Lower lobe of right lung (tissue), 2 donors: ENCODE data around the gene SASH1. TPM values are rescaled to one million over a fixed set of nuclear protein-coding genes. Genes with fewer than 3 reads are reported as not detected.

Source experiments
- ATAC-seq, 2 donors: fragments of 200-7000 bp; cut with Tn5 transposase; one replicate each; pipeline ENCODE4 v1.9.1; 2020 to 2022; ENCODE audit warnings: mild to moderate bottlenecking in 2 of 2, moderate library complexity in 2 of 2
- DNase-seq: peaks from one replicate; pipeline ENCODE4 v3.0.0-alpha.2; 2020
- H3K27ac ChIP-seq: fragments of 200-600 bp; one replicate; pipeline ENCODE4 v1.8.0; 2022
- H3K27me3 ChIP-seq: fragments of 200-600 bp; one replicate; pipeline ENCODE4 v1.8.0; 2022; ENCODE audit warnings: low read depth
- H3K36me3 ChIP-seq: fragments of 200-600 bp; one replicate; pipeline ENCODE4 v1.8.0; 2022; ENCODE audit warnings: mild to moderate bottlenecking
- H3K4me1 ChIP-seq: fragments of 200-600 bp; one replicate; pipeline ENCODE4 v1.8.0; 2022
- H3K4me3 ChIP-seq: fragments of 200-600 bp; one replicate; pipeline ENCODE4 v1.8.0; 2022; ENCODE audit warnings: mild to moderate bottlenecking
- H3K9me3 ChIP-seq: fragments of 200-600 bp; one replicate; pipeline ENCODE4 v1.8.0; 2022
- intact Hi-C: fragments of 100-400 bp; cut with DNase I; formaldehyde crosslinking; loops from one replicate; pipeline ENCODE4 v1.11.0; 2022
- total RNA-seq: library from RNA; stranded (reverse); fragmentation: NEBNext Ultra II Directional; extraction: Animal tissue kit (Norgen Biotek cat#: 25700); gene quantifications from one replicate; pipeline ENCODE4 v1.2.1, GENCODE V29; 2021
- TF ChIP-seq, protein P1 (sequence below): fragments of 200-600 bp; IDR thresholded peaks from one replicate; pipeline ENCODE4 v1.8.0; 2022; ENCODE audit warnings: antibody characterized with exemption, mild to moderate bottlenecking
- donor health status: DM: no; HTN: yes; CAD: no; lungs with severe emphysema.

Gene SASH1
- total RNA-seq, 1 donor from 2014 or later = 103 TPM

DNA sequence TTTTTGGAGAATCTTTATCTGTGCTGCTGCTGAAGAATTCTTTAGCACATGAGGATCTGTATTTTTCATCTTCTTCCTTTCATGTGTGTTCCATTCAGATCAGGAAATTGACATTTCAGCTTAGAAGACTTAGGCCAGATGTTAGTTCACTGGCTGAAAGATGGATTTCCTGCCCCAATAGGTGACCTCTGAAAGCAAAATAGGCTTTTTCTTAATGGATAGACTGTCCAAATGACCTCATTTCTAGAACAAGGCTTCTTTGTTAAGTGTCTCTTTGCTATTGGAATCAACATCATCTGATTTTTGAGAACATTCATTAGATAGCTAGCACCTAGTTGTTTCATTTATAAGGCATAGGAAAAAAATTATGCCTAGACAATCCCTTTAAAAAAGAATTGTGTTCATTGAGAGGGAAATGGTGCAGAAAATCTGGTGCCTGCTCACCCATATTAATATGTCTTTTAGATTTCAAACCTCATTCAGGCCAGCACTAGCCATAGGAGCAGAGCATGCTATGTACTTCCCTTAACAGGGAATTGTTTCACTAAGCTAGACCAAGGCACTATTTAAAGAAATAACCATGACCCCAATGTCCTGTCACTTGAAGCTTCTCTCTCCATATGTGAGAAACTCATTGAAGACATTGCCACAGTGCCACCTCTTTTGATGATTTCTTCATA lies 13.6 kb upstream of the SASH1 start:
- Histone ChIP-seq H3K4me3 (no peak overlapping the region), H3K27ac (no peak overlapping the region)
- intact Hi-C loops = no loop called here

DNA sequence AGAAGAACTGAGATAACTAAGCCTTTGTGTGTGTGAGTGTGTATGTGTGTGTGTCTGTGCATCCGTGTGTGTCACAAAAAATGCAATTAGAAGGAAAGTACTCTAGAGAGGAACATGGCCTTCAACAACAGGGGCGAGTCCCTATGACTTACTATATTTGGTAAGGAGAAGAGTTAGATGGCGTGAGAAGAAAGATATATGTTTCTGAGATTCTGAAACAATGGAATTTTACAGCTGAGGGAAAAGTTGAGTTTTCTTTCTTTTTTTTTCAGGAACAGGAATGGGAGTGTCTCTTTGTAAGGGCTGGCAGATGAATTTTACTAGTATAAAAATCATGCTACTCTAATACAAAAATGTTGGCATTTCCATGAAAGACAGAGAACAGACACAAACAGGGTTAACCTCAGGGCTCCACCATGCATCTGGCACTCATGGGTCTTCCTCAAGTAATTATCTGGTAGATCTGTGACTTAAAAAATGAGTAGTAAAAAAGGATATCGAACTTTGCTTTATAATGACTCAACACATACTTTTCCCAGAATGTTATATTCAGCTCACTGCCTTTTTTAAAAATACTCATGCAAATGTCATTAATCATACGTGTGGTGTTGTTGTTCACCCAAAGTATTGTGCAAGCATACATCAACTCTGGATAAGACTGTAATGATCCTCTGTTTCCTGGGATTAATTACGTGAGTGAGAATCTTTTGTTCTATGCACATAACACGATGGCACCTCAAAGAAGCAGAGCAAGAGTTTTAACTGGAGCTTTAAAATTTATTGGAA lies 12.8 kb upstream of the SASH1 start:
- no peak overlapping the region for H3K4me3 ChIP-seq
- no peaks in the 10 kb centered on the region for H3K36me3 ChIP-seq
- TF ChIP-seq, protein P1, sequence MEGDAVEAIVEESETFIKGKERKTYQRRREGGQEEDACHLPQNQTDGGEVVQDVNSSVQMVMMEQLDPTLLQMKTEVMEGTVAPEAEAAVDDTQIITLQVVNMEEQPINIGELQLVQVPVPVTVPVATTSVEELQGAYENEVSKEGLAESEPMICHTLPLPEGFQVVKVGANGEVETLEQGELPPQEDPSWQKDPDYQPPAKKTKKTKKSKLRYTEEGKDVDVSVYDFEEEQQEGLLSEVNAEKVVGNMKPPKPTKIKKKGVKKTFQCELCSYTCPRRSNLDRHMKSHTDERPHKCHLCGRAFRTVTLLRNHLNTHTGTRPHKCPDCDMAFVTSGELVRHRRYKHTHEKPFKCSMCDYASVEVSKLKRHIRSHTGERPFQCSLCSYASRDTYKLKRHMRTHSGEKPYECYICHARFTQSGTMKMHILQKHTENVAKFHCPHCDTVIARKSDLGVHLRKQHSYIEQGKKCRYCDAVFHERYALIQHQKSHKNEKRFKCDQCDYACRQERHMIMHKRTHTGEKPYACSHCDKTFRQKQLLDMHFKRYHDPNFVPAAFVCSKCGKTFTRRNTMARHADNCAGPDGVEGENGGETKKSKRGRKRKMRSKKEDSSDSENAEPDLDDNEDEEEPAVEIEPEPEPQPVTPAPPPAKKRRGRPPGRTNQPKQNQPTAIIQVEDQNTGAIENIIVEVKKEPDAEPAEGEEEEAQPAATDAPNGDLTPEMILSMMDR = no peak
- ATAC-seq = no peak
- H3K27ac ChIP-seq = no peak overlapping the region
- no peak for DNase-seq
- no peaks in the 10 kb centered on the region for H3K27me3 ChIP-seq
- intact Hi-C loops = no loop called here
- H3K4me1 ChIP-seq = peaks cover 14% of the 10 kb centered on the region
- H3K9me3 ChIP-seq = no peaks in the 10 kb centered on the region

More for the DNA sequence above, 13.6 kb upstream of the SASH1 start:
- H3K36me3 ChIP-seq = no peaks in the 10 kb centered on the region
- no peaks in the 10 kb centered on the region for H3K27me3 ChIP-seq
- TF ChIP-seq, protein P1 = no peak
- no peaks in the 10 kb centered on the region for H3K9me3 ChIP-seq
- ATAC-seq (no peak), DNase-seq (no peak)
- H3K4me1 ChIP-seq = peaks cover 14% of the 10 kb centered on the region

GRCh38 chr6:148332088-148332487 lies 10.6 kb upstream of the SASH1 start:
- no peak overlapping the region for H3K27ac ChIP-seq
- no peaks in the 10 kb centered on the region for H3K9me3 ChIP-seq
- no peak for DNase-seq
- intact Hi-C loops = no loop called here
- no peak for ATAC-seq
- TF ChIP-seq, protein P1 = no peak
- H3K36me3 ChIP-seq = no peaks in the 10 kb centered on the region
- peaks cover 14% of the 10 kb centered on the region for H3K4me1 ChIP-seq
- no peaks in the 10 kb centered on the region for H3K27me3 ChIP-seq
- no peak overlapping the region for H3K4me3 ChIP-seq

DNA sequence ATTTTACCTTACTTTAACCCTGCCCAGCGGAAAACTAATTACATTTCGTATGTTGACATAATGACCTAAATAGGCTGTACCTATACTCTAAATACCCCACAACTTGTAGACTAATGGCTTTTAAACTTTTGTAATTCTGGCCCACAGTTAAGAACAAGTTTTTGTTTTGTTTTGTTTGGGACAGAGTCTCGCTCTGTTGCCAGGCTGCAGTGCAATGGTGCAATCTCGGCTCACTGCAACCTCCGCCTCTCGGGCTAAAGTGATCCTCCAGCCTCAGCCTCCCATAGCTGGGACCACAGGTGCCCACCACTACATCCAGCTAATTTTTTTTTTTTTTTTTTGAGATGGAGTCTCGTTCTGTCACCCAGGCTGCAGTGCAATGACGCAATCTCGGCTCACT lies 5.7 kb upstream of the SASH1 start:
- H3K4me1 ChIP-seq = peaks cover 10% of the 10 kb centered on the region
- intact Hi-C loops = no loop called here

GRCh38 chr6:148339766-148340165 lies 2.9 kb upstream of the SASH1 start:
- intact Hi-C loops = no loop called here
- no peak for ATAC-seq
- DNase-seq = no peak
- Histone ChIP-seq H3K27ac (no peak overlapping the region), H3K4me3 (no peak overlapping the region), H3K36me3 (no peaks in the 10 kb centered on the region), H3K27me3 (no peaks in the 10 kb centered on the region), H3K4me1 (peaks cover 12% of the 10 kb centered on the region), H3K9me3 (no peaks in the 10 kb centered on the region)
- TF ChIP-seq, protein P1 = no peak

More for the DNA sequence above, 5.7 kb upstream of the SASH1 start:
- H3K27me3 ChIP-seq = no peaks in the 10 kb centered on the region
- ATAC-seq (no peak), DNase-seq (no peak)
- H3K4me3 ChIP-seq = no peak overlapping the region
- no peaks in the 10 kb centered on the region for H3K36me3 ChIP-seq
- H3K27ac ChIP-seq = no peak overlapping the region
- TF ChIP-seq, protein P1 = no peak
- H3K9me3 ChIP-seq = no peaks in the 10 kb centered on the region
